HG03045 (cell line): ENCODE results near the gene TOP3B.
"Not testable (repeated sequence)": the region's sequence is repeated elsewhere in the genome, so short reads cannot be mapped to it uniquely, and the experiment has no call there.

Source experiments
- ATAC-seq: cut with Tn5 transposase; IDR thresholded peaks from one replicate; pipeline ENCODE4 v1.9.1; 2021; ENCODE audit warnings: mild to moderate bottlenecking, moderate library complexity; ENCODE audit not compliant: unreplicated experiment

TOP3B gene

DNA sequence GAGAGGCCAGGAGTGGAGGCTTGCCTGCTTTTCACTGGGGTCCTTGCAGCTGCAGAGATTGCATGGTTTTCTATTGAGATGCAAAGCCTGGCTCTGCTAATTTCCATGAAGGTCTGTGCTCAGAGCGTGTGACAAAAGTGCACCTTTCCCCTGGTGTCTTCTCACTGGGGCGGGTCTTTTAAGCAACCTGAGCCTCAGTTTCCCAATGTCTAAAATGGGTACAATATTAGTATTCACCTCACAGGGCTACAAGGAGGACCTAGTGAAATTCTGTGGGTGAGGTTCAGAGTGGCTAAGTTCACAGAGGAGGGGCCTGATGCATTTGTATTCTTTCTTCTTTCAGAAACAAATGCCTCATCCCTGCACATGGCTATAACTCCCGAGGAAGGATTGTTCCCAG is 50.2 kb downstream of the TOP3B start:
- no peak for ATAC-seq

- ATAC-seq: no peak
Observed at GRCh38 chr22:21931056-21931455, 51.5 kb downstream of the TOP3B start.

- no peak for ATAC-seq
Observed at GRCh38 chr22:21929253-21929652, 53.3 kb downstream of the TOP3B start.

GRCh38 chr22:21928048-21928447 is 54.5 kb downstream of the TOP3B start:
- no peak for ATAC-seq

DNA sequence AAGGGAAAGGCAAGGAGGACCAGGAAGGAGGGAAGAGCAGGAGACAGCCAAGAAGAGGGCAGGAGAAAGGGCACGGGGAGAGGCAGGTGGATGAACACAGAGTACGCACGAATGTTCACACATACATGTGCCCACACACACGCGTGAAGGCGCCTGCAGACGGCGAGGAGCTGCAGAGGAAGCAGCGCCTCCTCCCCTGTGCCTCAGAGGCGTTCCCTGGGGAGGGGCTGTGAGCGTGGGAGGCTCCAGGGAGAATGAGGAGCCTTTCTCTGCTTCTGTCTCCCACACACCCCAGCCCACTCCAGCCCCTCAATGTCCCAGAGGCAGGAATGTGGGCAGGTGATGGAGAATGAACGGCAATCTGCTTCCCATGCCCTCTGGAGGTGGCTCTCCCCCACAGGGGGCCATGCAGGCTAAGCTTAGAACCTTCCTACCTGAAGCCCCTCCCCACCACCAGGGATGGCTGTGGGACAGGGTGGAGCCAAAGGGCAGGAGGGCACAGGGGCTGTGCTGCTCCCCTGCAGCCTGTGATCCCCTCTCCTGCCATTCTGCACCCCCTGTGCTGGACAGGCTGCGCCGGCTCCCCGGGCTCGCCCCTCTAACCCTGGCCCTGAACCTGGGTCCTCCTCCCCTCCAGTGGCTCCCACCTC is 55.3 kb downstream of the TOP3B start:
- ATAC-seq: no peak

DNA sequence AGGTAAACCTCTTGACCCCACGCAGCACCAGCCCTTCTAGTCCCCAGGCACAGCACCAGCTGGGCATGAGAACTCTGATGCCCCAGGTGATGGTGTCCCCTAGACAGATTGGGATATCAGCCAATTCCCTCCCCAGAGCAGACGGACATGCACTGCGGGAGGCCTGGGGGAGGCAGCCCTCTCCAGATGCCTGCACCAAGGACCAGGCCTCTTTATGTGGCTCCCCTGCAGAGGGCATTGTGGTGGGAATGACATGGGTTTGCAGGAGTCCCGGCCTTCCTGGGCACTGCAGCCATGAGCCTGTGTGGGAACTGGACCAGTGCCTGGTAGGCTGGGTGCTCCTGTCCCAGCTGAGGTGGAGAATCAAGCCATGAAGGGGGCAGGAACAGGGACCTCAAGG is 55.9 kb downstream of the TOP3B start:
- no peak for ATAC-seq

GRCh38 chr22:21923163-21923561 is 59.4 kb downstream of the TOP3B start:
- no peak for ATAC-seq

DNA sequence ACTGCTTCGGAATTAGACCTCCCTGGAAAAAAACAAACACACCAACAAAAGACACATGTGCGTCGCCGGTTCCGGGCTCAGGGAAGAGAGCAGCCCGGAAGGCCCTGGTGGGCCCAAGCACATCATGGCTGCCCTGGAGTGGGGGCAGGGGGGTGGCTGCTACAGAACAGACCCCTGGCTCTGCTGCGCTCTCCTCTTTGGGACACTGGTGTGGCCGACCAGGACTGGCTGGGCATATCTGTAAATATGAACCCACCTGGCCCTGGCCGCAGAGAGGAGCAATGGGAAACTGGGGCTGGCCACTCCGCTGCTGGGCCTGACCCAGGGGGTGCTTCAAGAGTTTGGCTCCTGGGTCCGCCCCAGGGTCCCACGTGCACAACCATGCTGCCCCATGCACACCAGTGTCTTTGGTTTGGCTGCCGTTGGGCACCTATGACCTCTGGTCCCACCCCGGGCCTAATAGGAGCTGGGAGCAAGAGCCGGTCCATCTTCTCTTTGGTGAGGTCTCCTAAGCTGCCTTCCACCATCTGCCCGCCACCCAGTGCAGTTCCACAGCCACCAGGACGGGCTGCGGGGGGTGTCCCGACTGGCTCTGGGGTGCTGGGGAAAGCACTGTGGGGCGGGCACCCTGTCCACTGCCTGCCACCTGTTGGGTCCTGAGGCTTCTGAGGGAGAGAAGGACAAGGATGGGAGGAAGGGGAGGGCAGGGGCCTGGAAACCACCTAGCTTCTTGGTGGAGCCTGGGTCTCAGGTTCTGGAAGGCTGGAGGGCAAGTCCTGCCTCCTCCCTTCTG is 60.0 kb downstream of the TOP3B start:
- ATAC-seq: no peak

- no peak for ATAC-seq
Observed at GRCh38 chr22:21921729-21922128, 60.9 kb downstream of the TOP3B start.

DNA sequence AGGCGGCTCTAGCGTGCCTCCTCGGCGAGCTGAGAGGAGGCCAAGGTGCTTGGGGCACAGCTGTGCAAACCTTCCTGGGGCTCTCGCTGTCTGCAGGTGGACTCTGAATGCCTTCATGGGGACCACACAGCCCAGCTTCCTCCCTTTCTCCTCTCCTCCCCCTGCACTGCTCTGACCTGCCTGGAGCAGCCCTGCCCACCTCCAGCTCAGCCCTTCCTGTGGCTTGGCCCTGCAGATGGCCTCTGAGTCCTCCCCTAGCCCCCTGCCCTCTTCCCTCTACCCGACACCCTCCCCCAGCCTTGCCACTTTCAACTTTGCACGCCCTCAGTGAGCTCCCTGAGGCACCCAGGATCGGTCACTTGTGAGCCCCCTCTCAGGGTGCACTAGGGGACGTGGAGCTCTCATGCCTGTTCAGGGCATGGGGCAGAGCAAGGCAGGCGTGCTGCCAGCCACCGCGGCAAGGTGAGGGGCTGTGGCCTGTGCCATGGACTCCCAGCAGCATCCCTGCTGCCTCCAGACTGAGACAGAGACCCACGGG is 61.3 kb downstream of the TOP3B start:
- no peak for ATAC-seq

DNA sequence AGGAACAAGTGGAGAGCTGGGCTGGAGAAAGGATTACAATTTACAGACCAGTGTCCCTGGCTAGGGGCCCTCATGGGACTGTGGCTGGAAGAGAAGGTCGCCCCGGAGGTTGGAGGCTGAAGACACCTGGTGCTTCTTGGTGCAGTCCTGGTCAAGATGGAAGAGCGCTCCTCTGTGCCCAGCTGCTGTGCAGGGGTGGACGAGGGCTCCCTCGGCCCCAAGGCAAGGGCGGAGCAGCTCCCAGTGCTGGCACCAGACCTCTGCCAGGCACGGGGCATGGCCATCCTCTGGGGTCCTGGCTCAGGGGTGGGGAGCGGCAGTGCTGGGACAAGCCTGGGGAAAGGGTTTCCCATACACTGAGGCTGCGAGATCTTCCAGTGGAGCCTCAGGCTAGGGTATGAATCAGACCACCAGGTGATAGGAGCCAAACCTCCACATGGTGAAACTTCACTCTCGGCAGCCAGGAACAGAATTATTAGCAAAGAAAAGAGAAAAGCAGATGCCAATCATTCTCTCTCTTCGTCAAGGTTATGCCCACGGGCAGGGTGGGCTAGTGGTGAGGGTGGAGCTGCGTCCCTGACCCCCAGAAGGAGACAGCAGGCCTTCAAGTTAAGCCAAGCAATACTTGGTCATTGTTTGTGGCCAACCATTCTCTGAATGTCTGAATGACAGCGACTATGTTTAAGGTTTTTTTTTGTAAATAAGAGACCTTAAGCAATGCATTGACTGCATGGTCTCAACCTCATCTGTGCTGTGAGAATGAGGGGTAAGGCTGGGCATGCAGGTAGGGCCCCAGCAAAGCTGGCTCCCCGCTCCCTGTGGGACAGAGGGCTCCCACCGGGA is 62.0 kb downstream of the TOP3B start:
- ATAC-seq: no peak

- no peak for ATAC-seq
Observed at GRCh38 chr22:21919526-21920307, 62.9 kb downstream of the TOP3B start.

GRCh38 chr22:21918466-21919185 is 64.0 kb downstream of the TOP3B start:
- ATAC-seq: no peak

DNA sequence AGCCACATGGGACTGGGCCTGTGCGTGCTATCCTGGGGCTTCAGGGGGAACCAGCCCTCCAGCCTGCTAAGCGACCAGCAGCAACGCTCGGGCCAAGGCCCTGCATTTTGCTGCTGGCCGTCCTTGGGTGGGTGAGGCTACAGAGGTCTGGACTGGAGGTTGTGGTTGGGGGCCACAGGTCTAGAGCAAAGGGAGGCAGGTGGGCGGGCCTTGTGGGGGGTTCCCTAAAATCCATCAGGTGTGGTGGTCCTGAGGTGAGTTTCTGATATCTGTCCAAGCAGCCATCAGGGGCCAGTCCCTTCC is 64.7 kb downstream of the TOP3B start:
- no peak for ATAC-seq

DNA sequence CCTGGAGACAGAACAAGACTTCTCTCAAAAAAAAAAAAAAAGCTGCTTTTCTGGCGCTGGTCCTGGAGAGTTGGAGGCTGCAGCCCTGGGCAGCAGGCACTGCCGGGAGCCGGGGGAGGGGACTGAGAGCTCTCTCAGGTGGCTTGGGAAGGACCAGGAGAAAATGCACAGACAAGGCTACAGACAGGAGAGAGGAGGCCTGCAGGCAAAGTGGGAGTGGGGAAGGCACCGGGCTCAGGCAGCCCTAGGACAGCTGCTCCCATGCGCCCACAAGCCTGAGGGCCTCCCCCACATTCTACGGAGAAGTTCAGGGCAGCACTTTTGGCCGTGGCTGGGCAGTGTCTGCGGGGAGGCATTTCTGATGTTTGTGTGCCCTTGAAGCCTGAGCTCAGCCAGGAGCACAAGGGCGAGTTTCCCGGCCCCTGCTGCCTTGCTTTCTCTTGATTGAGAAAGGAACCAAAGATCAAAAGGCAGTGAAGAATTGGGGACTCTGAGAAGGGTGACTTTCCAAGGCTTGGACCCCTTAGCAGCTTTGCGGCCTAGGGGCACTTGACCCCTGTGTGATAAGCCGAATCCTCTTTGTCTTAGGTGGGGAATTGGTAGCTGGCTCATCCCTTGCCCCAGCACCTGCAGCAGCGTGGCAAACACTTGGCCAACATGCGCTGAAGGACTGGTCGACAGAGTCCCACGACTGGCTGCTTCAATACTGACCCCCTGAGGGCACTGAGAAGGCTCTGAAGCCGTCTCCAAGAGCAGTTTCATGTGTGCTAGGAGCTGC is 65.2 kb downstream of the TOP3B start:
- ATAC-seq: no peak

DNA sequence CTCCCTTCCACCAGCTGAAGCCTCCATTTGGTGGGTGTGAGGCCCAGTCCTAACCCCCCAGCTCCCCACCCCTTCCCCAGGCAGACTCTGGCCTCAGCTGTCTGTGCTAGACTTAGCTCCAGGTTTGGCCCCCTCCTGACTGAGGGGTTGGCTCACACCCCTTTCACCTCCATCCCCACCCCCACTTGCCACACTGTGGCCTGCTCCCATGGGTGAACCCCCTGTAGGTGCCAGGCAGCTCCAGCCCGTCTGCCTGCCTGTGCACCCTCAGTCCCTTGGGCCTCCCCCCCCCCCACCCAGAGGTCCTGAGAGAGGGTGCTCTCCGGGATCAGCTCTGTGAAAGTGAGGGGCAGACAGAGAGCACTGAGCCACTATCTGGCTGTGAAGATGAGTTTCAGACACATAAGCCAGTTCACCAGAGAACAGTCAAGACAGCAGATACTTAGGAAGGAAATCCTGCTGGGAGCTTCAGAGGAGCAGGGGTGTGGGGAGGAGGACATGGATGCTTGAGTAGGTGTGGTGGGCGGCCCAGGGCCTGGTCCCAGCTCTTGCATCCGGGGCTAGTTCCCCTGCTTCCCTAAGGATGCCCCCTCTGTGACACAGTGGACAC is 66.2 kb downstream of the TOP3B start:
- ATAC-seq: no peak

DNA sequence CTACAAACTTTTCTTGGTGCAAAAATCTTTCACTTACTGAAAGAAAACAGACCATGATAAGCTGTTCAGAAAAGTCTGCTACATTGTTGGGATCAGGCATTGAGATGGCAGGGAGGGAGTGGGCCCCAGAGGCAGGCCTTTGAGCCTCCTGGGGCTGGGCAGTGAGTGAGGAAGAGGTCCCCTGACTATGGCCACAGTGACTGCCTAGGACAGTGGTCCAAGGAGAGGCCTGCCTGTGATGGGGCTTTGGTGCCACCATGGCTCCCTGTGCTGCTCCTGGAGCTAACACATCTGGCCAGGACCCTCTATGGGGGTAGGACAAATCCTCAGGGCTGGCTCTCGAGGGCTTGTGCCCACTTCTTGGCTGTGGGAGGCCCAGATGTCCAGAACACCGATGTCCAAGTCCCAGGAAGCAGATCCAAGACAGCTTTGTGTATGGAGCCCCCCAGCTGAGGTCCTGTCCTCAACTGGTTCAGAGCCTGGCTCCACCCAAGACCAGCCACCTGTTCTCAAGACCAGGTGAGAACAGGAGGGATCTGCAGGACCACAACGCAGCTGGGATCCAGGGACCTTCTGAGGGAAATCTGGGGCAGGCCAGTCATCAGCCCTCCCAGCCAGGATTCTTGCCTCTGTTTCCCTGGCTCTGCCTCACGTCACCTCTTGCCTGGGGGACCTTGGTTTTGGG is 66.8 kb downstream of the TOP3B start:
- ATAC-seq: no peak

- ATAC-seq: not testable (repeated sequence)
Observed at GRCh38 chr22:21914033-21914642, 68.4 kb downstream of the TOP3B start.
